SH-SY5Y (cell line): ENCODE measurements around the gene ZDHHC11.

ENCODE experiments used
- GATA2 ChIP-seq: IDR thresholded peaks from 2 replicates; pipeline ENCODE4 v1.6.1; 2011; ENCODE audit warnings: mild to moderate bottlenecking, low read depth, low read length
- GATA3 ChIP-seq: IDR thresholded peaks from 2 replicates; pipeline ENCODE4 v1.6.1; 2011; ENCODE audit warnings: low read depth, mild to moderate bottlenecking, low read length, moderate library complexity

DNA sequence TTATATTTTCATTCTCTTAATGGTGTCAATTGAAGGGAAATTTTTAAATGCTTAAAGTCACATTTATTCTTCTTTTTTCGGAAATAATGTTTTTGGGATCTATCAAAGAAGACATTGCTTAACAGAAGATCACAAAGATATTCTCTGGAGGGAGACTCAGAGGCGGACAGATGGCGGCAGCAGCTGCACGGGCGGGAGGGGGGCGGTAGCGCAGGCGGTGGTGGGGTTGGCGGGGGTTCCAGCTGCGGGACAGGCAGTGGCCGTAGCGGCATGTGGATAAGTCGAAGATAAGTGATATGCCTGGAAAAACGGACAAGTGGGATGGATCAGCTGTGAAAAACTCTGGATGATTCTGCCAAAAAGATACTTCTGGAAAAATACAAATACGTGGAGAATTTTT, 34.6 kb downstream of the ZDHHC11 start:
- TF ChIP-seq GATA2 (no peak), GATA3 (no peak)
